Amniotic stem cell (primary cell): ENCODE data around the gene CFAP299.
"Not testable (repeated sequence)": the region's sequence is repeated elsewhere in the genome, so short reads cannot be mapped to it uniquely, and the experiment has no call there.

Source experiments
- DNase-seq: peaks from one replicate; lab custom pipeline; 2025; lab: John Stamatoyannopoulos, UW

Gene CFAP299

DNA sequence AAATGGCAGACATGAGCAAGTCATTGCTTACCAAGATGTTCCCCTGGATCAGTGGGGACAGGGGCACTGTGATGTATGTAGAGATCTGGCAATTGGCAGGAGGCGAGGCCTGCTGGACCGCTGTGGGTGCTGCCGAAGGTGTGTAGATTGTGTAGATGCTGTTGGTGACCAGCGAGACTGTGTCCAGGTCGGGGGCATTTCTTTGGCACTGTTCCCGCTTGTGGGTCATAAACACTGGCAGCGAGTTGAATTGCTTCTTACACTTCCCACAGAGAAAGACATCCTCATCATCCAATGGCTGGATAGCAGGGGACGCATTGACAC is 52.7 kb downstream of the CFAP299 start:
- no peak for DNase-seq

DNA sequence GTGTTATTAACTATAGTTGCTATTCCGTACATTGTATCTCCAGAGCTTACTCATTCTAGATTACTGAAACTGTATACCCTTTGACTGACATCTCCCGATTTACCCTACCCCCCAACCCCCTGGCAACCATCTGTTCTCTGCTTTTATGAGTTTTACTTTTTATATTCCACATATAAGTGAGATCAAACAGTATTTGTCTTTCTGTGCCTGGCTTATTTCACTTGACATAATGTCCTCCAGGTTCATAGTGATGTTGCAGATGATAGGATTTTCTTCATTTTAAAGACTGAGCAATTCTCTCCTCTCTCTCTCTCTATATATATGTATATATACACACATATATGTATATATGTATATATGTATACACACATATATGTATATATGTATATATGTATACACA is 54.6 kb downstream of the CFAP299 start:
- no peak for DNase-seq

DNA sequence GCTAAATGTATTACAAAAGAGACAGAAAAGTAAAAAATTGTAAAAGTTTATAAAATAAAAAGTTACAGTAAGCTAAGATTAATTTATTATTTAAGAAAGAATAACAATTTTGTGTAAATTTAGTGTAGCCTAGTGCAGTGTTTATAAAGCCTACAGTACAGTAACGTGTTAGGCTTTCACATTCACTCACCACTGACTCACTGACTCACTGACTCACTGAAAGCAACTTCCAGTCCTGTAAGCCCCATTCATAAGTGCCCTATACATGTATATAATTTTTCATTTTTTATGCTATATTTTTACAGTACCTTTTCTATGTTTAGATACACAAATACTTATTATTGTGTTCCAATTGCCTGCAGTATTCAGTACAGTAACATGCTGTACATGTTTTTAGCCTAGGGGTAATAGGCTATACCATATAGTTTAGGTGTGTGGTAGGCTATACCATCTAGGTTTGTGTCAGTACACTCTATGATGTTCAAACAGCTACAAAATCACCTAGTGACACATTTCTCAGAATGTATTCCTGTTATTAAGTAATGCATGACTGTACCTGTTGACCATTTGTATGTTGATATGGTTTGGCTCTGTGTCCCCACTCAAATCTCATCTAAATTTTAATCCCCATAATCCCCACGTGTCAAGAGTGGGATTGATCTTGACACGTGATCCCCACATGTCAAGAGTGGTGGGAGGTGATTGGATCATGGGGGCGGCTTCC is 57.9 kb downstream of the CFAP299 start:
- DNase-seq, result peak; percentile 47

DNA sequence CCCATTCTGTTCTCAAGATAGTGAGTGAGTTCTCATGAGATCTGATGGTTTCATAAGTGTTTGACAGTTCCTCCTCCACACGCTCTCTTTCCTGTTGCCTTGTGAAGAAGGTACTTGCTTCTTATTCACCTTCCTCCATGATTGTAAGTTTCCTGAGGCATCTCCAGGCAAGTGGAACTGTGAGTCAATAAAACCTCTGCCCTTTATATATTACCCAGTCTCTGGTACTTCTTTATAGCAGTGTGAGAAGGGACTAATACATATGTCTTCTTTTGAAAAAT is 58.4 kb downstream of the CFAP299 start:
- no peak for DNase-seq

DNA sequence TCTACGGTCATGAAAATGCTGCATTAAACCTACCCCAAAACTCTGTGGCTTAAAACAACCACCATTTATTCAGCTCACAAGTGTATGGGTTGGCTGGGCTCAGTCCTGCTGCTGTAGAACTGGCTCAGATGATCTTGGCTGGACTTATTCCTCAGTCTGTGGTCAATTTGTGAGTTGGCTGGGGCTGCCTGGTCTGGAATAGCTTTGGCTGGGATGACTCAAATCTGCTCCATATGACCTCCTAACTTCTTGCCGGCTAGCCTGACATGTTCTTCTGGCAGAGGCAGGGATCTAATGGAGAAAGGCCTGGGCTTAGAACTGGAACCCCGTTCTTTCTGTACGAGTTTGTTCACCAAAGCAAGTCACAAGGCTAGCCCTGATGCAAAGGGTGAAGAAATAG is 71.7 kb downstream of the CFAP299 start:
- no peak for DNase-seq

DNA sequence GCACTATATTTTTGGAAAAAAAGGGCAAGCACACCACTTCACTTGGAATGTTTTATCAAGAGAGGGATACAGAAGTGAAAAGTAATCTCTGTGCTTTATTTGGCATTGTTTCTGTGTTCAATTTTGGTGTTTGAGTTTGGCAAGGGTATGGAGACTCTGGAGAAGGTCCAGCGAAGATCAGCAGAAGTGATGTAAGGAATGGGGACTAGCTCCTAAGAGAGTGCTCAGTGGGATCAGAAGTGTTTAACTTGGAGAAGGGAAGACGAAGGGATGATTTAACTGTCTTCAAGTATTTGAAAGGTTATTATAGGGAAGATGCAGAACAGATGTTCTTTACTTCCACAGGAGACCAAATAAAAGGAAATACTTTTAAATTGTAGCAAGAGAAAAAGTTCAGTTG is 74.3 kb downstream of the CFAP299 start:
- no peak for DNase-seq

DNA sequence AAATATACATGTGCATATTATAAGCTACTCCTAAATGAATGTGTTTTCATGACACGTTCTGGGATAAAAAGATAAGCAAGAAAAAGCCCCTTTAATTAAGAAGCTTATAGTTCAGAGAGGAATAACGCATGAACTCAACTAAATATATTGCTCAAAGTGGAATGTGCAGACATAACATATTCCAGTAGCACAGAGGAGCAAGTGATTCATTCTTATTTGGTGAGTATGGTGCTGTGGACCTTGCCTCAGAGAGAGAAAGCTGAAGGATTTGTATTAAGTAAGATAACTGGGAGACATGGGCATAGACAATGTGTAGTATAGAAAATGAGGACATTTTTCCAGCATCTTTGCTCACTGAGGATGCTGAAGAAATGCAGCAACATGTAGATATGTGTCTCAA is 76.8 kb downstream of the CFAP299 start:
- no peak for DNase-seq

DNA sequence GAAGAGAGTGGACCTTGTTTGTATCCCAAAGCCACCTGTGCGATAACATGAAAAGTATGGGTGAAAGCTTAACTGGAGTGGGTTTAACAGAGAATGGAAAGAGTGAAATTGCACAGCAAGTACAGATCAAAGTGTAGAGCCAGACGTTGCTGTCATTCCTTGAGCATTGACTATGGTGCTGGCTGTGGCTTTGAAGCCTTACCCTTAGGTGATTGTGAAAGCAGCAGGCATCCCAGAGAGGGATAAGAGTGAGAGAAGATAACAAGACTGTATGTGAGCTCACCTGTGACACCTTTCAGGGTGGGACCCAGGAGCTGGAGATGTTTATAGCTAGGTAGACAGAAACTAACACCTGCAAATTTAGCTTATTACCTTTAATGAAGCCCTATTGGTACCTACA is 77.6 kb downstream of the CFAP299 start:
- no peak for DNase-seq

DNA sequence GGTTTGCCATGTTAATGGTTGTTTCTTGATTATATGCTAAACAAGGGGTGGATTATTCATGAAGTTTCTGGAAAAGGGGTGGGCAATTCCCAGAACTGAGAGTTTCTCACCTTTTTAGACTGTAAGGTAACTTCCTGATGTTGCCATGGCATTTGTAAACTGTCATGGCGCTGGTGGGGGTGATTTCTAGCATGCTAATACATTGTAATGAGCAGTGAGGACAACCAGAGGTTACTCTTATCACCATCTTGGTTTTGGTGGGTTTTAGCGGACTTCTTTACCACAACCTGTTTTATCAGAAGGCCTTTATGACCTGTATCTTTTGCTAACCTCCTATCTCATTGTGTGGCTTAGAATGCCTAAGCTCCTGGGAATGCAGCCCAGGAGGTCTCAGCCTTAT is 81.5 kb downstream of the CFAP299 start:
- DNase-seq, result no peak

DNA sequence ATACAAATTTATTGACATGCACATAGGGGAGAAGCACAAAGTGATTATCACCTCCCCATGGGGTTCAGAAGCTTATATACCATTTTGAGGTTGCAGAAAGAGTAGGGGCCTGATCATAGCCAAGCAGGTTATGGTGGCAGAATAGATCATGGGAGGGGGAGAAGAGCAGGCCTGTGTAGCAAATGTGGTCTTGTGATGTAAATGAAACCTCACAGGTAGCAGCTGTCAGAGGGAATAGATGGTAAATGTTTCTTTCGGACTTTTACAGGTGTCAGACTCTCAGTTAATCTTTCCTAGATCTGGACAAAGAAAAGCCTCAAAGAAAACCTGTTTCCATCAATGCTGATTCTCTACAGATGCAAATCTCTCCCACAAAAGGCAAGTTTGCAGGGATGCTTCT is 84.4 kb downstream of the CFAP299 start:
- no peak for DNase-seq

DNA sequence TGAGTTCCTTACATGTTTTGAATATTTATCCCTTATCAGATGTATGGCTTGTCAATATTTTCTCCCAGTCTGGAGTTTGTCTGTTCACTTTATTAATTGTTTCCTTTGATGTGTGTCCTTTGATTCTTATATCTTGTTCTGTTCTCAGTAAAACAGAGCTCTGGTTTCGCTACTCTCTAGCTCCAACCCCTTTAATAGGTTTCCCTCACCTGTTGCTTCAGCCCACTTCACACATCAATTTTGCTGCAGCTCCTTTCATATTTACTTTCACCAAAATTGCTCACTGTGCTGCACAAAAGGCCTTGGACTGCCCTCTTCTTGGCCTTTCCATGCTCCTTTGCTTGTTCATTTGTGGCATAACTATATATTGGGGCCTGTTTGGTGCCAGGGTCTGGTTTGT is 85.1 kb downstream of the CFAP299 start:
- DNase-seq, result no peak

DNA sequence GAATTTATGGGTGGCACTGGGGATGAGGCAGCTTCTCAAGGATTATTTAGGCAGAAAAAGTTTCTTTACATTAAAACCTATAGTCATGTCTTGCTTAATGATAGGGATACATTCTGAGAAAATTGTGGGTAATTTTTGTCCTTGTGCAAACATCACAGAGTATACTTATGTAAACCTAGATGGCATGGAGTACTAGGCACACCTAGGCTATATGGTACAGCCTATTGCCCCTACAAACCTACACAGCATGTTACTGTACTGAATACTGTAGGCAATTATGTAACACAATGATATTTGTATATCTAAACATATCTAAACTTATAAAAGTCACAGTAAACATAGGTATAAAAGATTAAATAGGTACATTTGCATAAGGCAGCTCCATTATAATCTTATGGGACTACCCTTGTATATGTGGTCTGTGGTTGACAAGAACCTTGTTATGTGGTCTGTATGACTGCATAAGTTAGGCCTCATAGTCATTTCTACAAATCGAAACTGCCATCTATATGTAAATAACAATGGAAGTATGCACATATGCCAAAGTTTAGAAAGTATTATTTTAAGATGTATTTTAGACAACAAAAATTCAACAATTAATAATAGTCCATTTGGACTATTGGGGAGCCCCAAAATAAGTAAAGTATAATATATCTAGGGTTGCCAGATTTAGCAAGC is 87.3 kb downstream of the CFAP299 start:
- DNase-seq, result no peak

DNA sequence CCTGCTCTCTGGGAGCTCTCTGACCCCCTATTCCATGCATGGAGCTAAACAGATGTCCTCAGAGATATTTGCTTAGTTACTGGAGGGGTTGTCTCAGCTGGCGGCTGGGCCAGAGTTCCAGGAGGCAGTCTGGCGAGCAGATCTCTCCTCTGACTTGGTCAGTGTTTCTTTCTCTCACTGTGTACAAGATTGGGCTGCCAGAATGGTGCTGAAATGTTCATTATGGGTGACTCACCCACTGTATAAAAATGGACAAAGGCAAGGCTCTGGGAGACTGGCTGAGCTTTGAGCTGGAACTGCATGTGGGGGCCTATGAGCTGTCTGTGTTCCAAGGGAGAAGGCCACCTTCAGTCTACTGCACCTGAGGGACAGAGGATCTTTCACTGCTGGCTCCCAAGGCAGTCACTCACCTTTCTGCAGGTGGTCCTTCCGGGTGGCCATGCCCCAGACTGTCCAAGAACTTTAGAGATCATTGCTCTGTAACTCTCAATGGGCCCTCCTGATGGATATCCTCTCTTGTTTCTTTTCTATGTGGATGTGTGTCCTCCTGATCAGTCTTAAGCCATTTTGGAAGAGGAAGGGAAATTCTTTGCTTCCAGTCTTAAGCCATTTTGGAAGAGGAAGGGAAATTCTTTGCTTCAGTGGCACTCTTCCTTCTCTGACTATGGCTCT is 88.2 kb downstream of the CFAP299 start:
- no peak for DNase-seq

DNA sequence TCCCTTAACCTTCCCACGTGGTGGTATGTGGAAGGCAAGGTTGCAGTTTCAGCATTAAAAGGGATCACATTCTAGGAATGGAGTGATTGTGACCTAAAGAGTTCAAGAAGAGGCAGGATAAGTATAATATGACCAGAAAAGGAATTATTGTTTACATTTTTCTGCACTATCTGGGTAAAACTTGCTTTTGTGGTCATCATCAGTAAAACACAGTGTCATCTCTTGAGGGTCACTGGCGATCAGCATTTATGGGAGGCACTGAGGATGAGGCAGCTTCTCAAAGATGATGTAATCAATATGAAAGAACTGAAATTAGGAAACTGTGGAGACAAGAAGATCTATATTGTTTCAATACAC is 88.7 kb downstream of the CFAP299 start:
- no peak for DNase-seq

DNA sequence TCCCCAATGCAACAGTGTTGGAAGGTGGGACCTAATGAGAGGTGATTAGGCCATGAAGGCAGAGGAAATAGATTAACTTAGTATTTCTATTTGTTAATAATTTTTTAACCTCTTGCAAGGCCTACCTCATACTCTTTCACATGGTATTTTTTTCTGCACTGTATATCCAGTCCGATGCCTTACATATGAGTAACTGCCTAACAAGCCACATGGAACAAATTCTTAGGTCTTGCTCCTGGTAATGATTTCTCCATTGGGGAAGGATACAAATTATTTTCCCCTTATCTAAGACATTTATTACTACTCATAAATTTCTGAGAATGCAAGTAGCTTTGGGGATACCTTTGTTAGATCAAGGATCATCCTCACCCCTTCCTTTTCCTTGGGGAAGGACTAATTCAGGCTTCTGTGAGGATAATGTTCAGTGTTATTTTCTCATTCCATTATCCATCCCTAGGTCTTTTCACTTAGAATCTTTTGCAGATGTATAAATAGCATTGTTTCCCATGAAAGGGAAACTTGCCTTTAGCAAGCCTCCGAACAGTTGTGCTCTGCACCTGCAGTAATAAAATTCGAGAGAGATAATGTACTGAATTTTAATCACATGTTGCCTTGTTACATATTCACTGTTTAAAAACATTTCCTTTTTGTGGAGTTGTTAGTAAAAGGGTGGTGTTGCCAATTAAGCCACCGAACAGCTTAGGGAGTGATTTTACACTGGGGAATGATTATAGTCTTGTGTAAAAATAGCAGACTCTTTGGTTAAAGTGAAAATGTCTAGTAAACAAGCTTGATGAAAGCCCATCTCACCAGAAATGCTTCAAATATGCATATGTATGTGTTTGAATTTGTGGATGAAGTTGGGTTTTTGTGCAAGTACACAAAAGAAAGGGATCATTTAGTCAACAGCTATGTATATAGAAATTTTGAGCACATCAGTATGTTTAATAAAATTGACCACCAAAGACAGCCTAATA is 89.9 kb downstream of the CFAP299 start:
- no peak for DNase-seq

DNA sequence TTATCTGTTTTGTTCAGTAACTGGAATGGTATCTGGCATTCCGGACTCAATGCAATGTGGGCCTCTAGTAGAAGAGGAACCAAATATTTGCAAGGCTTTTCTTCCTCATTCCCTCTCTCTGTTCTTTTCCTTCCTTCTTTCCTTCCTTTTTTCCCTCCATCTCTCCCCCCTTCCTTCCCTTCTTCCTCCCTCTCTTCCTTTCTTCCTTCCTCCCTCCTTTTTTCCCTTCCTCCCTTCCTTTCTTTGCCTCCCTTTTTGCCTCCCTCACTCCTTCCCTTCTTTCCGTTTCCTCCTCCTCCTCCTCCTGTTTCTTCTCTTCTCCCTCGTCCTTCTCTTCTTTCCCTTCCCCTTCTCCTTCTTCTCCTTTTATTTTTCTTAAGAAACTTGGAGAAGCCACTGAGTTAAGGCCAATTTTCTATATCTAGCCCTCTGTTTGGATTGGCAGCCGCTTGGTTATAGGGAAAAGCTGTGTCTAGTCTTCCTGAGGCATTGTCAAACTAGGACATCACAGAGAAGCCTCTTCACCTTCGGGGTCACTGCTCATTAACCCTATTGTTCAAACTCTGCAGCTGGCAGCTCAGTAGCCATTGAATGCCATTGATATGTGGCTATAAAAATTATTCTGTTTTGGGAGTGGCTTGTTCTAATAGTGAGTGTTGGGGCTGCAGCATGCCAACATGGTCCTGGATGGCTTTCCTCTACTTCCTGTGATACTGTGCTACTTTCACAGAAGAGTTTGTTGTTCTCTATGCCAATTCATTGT is 95.9 kb downstream of the CFAP299 start:
- no peak for DNase-seq

DNA sequence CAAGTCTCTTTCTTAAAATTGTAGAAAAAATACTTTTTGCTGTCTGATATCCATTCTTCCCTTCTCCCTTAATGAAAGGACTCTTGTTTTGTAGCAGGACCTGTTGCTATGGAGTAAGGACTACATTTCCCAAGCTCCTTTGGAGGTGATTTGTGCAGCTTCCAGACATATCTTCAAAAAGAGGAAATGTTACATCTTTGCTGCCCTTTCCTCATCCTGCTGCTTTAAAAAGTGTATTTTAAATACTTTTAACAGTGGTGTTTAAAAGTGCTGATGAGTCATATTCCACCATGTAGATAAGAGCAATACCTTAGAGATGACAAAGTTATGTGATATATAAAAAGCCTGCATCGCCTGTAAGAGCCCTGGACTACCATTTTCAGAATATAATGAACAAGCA is 98.7 kb downstream of the CFAP299 start:
- peak; percentile 18 for DNase-seq

DNA sequence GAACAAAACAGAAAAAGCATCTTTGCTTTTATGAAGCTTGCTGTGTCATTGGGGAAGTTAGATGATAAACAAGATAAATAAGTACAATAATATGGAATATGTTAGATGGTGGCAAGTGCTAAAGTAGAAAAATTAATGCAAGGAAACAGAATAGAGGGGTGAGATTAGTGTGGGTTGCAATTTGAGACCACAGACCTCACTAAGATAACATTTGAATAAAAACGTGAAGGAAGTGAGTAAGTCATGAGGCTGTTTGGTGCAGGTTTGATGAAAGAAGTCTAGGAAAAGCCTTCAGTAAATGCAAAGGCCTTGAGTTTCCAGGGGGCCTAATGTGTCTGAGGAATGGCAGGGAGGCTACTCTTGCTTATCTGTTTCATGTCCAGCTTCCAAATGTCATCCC is 102.5 kb downstream of the CFAP299 start:
- no peak for DNase-seq

DNA sequence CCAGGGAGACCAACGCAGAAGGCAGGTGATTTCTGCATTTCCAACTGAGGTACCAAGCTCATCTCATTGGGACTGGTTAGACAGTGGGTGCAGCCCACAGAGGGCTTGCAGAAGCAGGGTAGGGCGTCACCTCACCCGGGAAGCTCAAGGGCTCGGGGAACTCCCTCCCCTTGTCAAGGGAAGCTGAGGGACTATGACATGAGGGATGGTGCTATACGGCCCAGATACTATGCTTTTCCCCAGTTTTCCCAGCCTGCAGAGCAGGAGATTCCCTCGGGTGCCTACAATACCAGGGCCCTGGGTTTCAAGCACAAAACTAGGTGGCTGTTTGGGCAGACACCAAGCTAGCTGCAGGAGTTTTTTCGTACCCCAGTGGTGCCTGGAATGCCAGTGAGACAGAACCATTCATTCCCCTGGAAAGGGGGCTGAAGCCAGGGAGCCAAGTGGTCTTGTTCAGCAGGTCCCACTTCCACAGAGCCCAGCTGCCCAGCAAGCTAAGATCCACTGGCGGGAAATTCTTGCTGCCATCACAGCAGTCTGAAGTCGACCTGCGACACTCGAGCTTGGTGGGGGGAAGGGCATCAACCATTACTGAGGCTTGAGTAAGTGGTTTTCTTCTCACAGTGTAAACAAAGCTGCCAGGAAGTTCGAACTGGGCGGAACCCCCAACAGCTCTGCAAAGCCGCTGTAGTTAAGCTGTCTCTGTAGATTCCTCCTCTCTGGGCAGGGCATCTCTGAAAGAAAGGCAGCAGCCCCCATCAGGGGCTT is 103.9 kb downstream of the CFAP299 start:
- not testable (repeated sequence) for DNase-seq

DNA sequence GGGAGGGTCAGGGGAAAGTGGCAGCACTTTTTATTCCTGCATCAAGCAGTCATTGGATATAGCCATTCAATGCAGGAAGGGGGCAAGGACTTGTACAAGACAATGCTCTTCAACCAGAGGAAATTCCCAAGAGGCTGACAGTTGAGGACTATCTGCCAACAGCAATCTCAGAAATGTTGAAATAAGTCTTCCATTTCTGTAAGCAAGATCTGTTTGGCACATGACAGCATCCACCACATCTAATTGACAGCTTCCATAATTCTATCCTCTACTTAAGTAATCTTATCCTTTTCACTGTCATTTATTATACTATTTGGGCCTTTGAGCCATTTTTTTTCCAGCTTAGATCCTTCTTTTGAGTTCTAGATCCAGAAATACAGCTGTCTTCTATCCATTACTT is 110.7 kb downstream of the CFAP299 start:
- no peak for DNase-seq

DNA sequence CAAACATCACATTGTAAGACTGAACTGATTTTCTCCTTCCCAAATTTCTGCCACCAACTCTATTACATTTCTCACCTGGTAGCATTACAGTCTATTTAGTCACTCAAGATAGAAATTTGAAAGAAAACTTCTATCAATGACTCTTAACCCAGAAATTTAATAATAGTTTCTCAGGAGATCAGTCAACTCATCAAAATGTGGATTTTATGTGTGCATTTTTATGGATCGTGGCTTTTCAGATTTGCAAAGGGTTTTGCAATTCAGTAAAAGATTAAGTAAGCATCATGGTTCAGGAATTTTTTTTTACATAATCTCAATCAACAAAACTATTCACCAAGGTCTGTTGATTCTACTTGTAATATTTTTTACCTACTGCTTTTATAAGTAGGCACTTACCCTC is 111.1 kb downstream of the CFAP299 start:
- no peak for DNase-seq
